22Rv1 (cell line): ENCODE results near the gene ZFP64.

Experiments used
- ZFX ChIP-seq: fragments of 450-650 bp; IDR thresholded peaks from 2 replicates; pipeline ENCODE4 v1.6.1; 2017; ENCODE audit warnings: antibody characterized with exemption, borderline replicate concordance
- TF ChIP-seq, protein P1 (sequence below): fragments of 450-650 bp; IDR thresholded peaks from 2 replicates; pipeline ENCODE4 v1.5.1; 2017; ENCODE audit warnings: mild to moderate bottlenecking

DNA sequence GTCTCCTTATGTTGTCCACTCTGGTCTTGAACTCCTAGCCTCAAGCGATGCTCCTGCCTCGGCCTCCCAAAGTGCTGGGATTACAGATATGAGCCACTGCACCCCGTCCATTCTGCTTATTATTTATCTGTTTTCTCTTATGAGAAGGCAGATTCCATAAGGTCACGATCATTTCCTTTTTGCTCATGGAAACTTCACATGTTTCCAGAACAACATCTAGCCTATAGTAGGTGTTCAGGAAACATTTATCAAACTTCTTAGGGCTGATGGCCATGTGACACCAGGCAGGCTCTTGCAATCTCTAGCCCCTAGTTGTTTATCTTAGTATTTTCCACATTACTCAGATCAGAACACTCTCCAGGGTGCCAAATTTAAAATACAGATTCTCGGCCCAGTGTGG is 61.2 kb downstream of the ZFP64 start:
- TF ChIP-seq, protein P1, sequence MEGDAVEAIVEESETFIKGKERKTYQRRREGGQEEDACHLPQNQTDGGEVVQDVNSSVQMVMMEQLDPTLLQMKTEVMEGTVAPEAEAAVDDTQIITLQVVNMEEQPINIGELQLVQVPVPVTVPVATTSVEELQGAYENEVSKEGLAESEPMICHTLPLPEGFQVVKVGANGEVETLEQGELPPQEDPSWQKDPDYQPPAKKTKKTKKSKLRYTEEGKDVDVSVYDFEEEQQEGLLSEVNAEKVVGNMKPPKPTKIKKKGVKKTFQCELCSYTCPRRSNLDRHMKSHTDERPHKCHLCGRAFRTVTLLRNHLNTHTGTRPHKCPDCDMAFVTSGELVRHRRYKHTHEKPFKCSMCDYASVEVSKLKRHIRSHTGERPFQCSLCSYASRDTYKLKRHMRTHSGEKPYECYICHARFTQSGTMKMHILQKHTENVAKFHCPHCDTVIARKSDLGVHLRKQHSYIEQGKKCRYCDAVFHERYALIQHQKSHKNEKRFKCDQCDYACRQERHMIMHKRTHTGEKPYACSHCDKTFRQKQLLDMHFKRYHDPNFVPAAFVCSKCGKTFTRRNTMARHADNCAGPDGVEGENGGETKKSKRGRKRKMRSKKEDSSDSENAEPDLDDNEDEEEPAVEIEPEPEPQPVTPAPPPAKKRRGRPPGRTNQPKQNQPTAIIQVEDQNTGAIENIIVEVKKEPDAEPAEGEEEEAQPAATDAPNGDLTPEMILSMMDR, result no peak
- no peak for TF ChIP-seq ZFX
